Stimulated activated CD4-positive, alpha-beta T cell treated with anti-CD3 and anti-CD28 coated beads, Interleukin-2, amount 100 ng/mL, for 4 hours (primary cell): ENCODE measurements around the gene RTP5.

Experiments used
- DNase-seq: peaks from one replicate; pipeline ENCODE4 v3.0.0-alpha.2; 2020; ENCODE audit warnings: low read depth

RTP5 gene

DNA sequence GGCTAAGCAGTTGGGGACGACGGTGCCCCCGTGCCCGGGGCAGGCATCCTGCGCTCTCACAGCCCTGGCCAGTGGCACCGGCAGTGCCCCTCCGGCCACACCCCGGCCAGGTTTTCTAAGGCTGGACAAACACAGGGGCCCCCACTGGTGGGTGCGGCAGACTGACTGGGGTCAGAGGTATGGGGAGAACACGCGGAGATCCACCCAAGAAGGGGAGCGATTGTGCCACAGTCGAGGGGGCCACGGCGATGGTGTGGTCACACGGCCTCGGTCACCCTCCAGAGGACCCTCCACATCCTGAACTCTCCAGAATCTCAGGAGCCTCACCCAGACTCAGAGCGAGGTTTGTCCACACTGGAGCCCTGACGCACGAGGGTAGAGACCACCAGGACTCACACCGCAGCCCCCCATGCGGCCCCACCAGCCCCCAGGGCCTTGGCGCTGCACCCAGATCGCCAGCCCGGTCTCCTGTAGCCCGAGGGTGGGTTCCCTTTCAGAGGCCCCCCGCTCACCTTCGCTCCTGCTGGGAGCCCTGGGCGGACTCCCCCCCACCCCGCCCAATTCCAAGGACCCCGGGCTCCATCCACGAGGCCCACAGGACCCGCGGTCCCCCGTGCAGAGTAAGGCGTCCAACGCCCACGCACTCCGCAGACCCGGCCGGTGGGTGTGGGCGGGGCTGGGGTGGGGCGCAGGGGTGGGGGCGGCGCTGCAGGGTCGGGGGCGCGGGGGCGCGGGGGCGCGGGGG, 26.0 kb upstream of the RTP5 start:
- DNase-seq, result no peak

DNA sequence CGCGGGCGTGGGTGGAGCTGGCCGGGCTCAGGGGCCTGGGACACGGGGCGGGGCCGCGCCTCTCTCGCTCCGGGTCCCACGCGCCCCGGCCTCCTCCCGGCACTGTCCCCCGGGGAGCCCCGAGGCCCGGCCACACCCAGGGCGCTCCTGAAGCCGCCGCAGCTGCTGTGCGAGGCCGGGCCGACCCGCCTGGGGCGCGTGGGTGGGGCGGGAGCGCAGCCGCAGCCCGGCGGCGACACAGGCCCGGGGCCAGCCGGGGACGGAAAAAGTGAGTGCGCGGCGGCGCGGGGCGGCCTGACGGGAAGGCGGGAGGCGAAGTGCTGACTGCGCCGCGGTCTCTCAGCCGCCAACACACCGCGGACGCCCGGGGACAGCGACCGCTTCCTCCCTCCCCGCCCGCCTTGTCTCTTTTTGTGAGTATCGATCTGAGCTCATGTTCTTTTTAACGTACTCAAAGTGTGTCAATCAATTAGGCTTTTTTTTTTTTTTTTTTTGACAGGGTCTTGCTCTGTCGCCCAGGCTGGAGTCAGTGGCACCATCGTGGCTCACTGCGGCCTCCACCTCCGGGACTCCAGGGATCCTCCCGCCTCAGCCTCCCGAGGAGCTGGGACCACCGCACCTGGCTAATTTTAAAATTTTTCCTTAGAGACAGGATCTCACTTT, 25.3 kb upstream of the RTP5 start:
- peak; percentile 75 for DNase-seq

GRCh38 chr2:241844831-241845578, 24.5 kb upstream of the RTP5 start:
- DNase-seq, result no peak

- no peak for DNase-seq
Measured at GRCh38 chr2:241846406-241846805, 23.1 kb upstream of the RTP5 start.

DNA sequence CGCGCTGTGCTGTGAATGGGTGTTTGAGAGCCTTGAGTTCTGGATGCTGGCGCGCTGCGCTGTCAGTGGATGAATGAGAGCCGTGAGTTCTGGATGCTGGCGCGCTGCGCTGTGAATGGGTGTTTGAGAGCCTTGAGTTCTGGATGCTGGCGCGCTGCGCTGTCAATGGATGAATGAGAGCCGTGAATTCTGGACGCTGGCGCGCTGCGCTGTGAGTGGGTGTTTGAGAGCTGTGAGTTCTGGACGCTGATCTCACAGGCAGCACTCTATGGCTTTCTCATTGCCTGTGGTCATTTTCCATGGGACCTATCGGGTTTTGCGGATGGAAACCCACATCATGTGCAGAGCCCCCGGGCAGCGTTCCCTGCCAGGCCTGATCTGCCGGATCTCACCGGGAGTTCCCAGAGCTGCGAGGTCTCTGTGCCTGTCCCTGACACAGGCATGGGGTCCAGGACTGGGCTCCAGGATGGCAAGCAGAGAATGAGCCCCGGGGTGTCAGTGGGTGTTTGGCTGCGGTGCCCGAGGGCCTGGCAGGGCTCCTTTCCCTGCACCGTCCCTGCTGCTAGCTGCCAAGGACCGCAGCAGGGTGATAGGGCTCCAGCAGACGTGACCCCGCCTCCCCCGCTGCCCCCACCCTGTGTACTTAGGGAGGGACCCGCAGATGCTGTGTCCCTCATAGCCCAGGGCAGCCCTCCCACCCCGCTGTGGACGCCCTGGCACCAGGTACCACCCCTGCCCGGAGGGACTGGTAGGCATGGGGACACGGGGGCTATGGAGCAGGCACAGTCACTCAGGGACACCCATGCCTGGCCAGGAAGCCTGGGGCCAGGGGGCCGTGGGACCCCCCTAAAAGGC, 20.5 kb upstream of the RTP5 start:
- DNase-seq, result no peak

DNA sequence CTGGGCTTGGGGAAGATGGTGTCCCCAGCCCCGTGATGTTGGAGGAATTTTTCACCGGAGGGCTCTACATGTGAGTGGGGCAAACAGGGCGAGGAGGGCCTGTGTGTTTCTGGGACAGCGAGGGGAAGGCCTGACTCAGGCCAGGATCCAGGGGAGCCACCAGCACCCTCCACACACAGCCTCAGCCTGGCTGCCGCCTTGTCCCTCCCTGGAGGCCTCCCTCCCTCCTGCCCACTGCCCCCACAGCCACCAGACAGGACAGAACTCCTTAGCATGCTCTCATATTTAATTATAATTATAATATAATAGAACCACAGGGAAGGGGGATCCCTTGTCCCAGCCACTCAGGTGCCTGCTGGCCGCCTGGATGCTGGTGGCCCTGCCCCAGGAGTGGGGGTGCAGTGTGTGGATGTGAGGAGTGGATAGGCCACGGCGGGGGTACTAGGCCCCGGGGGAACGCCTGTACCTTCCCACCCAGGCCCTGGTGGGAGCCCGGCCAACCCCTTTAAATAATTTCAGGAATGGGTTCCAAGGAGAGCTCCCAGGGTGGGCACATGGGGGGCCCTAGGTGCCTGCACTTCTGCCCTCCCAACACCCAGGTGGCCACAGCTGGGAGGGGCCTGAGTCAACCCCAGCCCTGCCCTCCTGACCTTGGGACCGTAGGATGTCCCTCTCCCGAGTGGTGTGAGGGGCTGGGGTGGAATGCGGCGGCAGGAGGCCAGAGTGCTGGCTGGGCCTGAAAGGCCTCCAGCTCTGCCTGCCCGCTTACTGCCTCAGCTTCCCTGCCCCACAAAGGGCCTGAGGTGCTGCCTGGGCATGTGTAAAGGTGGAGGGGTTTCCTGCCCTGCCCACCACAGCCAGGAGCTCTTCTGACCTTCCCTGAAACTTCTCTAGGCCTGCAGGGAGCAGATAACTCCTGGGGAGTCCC, 19.6 kb upstream of the RTP5 start:
- no peak for DNase-seq

DNA sequence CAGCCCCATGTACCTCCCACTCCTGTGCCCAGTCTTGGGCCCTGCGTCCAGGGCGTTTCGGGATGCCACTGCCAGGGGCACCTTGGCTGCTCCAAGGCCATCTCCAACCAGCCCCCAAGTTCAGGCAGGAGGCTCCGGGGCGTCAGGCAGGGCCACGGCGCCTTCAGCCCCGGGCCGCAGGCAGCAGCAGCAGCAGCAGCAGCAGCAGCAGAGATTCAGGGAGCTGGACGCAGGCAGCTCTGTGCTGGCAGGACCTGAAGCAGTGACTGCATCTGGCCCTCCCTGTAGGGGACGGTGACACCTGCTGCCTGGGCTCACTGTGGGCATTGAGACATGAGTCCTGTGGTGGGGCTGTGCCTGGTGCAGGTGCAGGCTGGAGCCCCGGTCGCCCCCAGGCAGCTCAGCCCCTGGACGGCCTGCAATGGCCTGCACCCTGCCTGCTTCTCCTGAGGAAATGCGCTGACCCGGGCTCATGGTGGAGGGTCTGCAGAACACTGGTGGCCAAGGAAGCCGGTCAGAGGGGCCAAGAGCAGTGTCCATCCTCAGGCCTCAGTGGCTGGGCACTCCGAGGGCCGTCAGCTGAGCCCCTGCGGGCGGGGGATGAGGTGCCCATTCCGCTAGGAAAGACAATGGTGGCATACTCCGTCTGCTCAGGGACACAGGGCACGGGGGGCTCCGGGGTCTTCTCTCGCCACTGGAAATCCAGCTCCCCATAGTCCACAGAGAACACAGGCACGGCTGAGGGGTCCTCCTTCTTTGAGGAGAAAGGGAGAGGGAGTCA, 18.8 kb upstream of the RTP5 start:
- no peak for DNase-seq

DNA sequence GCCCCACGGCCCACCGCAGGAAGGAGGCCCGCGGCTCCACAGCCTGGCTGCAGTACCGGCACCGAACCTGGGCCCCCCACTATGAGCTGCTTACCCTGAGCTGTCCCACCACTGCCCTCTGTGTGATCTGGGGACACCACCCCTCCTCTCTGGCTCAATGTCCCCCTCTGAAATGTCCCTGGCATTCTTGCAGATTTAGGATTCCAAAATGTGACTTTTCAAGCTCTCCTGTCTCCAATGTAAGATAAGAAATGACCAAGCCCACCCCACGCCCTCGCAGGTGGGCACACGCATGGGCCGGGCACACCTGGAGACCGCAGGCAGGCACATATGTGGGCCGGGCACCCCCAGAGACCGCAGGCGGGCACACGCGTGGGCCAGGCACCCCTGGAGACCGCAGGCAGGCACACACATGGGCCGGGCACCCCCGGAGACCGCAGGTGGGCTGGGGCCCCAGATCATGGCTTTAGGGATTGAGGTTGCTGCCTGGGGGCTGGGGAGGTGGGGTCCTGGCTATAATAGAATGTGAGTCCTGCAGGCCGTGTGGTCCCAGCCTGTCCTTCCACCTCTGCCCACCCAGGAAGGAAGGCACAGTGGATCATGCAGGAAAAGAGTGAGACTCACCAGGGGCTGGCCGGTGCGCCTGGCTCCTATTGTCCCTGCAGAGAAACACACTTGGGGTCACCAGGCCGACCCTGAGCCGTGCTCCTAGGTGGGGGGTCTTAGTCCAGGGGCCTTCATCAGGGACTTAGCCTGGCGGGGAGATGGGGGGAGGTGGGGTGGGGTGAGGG, 18.0 kb upstream of the RTP5 start:
- DNase-seq, result no peak

- no peak for DNase-seq
Measured at GRCh38 chr2:241852116-241852980, 17.2 kb upstream of the RTP5 start.

GRCh38 chr2:241852981-241853631, 16.4 kb upstream of the RTP5 start:
- no peak for DNase-seq

GRCh38 chr2:241853651-241854341, 15.7 kb upstream of the RTP5 start:
- no peak for DNase-seq

DNA sequence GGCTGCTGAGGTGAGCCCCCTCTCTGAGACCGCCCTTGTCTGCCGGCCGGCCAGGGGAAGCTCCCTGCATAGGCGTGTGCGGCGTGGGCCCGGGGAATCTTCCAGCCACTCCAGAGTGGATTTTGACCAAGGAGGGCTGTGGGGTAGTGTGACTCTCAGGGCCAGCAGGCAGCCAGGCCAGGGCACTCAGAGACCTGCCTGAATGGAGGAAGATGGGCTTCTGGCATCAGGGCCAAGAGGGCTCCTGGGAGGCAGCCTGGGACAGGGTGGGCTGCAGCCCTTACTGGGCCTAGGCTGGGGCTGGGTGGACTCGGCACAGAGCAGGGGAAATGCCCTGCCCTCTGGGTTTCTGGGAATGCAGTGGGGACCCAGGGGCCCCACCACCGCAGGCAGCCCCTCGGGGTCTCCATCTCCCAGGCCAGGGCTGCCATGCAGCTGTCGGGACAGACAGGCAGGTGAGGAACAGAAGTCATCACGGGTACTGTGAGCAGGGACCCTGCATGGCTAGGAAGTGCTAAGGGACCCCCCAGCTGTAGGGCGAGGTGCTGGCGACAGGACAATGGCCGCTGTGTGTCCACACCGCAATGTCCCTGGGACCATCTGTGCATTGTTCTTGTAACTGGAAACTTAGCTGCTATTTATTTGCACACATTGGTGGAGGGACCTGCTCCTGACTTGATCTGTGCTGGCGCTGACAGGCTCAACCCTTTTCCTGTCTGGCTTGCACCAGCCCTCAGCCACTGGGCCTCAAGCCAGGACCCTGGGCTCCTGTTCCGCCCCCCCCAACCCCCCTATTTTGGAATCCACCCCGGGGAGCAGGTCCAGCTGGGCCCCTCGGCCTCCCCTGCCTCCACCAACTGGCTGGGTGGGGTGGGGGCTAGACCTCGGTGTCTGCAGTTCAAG, 14.9 kb upstream of the RTP5 start:
- DNase-seq, result no peak

GRCh38 chr2:241855245-241855887, 14.2 kb upstream of the RTP5 start:
- no peak for DNase-seq

GRCh38 chr2:241855888-241856422, 13.6 kb upstream of the RTP5 start:
- no peak for DNase-seq

- DNase-seq, result no peak
Measured at GRCh38 chr2:241857041-241857541, 12.4 kb upstream of the RTP5 start.
